SH-SY5Y (cell line): ENCODE results near the gene RGS11.

Experiments
- GATA2 ChIP-seq: IDR thresholded peaks from 2 replicates; pipeline ENCODE4 v1.6.1; 2011; ENCODE audit warnings: mild to moderate bottlenecking, low read depth, low read length
- GATA3 ChIP-seq: IDR thresholded peaks from 2 replicates; pipeline ENCODE4 v1.6.1; 2011; ENCODE audit warnings: low read depth, mild to moderate bottlenecking, low read length, moderate library complexity

Gene RGS11

DNA sequence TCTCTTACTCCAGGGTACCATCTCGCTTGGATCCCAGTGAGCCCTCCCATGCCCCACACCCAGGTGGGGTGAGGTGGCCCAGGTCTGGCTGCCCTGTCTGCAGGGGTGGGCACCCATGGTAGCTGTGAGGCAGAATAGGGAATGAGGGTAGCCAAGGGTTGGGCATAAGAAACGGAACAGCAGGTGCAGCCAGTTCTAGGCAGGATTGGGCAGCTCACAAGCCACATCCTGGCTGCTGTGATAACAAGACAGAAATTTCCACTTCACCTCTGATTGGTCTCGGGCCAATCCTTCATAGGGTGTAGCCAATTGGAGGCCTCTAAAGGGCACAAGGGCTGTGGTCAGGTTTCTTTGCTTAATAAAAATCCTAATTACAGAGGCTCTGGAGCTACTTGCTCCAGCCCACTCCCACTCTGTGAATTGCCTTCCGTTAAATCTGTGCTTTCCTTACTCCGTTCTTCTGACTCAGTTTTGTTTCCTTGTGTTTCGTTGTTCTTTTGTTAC lies 3.2 kb upstream of the RGS11 start:
- TF ChIP-seq GATA3 (no peak), GATA2 (no peak)

DNA sequence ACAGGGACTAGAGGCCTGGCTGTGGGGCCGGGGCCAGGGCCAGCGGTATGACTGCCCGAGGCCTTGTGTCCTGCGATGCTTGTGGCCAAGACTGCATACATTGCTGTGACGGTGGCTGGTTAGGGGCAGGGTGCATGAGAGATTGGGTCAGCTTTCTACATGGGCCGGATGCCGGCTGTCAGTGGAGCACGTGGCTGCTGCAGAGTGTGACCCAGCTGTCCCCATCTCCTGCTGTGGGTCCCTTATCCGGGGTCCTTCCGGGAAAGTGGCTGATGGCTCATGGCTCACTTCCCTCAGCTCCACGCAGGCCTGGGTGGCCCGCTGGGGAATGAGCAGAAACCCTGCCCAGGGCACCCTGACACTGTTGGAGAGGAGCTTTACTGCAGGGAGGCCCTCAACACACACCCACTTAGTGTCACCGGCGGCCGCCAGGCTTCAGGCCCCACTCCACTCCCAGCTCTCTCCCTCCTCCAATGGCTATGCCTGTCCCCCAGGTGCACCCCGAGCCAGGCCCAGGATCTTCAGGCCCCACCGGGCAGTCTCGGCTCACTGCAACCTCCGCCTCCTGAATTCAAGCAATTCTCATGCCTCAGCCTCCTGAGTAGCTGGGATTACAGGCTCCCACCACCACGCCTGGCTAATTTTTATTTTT lies 808 bp upstream of the RGS11 start:
- TF ChIP-seq GATA2 (no peak), GATA3 (no peak)

- TF ChIP-seq GATA3 (no peak), GATA2 (no peak)
Observed at GRCh38 chr16:275041-275641, 603 bp downstream of the RGS11 start.

DNA sequence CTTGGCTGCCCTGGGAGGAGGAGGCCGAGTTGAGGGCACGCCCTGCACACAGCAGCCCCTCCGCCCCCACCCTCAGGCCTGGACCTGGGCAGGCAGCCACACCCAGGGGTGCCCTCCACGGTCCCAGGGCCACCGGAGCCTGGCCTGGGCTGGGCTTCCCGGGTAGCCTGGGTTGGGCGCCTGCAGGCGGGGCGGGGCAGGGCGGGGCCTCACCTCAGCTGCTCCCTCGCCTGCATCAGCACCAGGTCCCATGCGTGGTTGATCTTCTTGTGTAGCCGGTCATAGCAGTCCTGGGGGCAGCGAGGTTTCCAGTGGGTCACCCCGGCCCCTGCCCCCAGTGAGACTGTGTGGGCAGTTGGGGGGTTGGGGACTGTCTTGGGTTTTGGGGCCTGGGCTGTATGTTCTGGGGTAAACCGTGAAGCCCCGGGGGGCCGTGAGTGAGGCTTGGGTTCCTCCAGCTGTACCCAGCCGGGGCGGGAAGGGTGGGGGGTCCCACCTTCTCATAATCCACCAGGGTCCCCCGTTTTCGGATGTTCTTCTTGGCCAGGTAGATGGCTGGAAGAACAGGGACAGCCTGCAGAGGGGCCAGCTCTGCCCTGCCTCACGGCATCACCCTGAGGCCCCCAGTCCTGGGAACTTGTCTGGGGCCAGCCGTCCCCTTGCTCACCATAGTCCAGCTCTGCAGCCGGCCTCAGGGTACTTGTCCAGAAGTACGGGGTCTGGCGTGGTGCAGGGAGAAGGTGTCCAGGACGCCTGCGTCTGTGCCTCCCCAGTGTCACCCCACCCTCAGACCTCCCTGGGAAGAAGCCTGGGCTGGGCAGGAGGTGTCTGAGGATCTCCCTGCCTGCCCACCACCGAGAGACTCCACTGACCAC lies 2.0 kb downstream of the RGS11 start:
- TF ChIP-seq GATA2 (no peak), GATA3 (no peak)

- TF ChIP-seq GATA2 (no peak), GATA3 (no peak)
Observed at GRCh38 chr16:272633-273546, 2.9 kb downstream of the RGS11 start.

DNA sequence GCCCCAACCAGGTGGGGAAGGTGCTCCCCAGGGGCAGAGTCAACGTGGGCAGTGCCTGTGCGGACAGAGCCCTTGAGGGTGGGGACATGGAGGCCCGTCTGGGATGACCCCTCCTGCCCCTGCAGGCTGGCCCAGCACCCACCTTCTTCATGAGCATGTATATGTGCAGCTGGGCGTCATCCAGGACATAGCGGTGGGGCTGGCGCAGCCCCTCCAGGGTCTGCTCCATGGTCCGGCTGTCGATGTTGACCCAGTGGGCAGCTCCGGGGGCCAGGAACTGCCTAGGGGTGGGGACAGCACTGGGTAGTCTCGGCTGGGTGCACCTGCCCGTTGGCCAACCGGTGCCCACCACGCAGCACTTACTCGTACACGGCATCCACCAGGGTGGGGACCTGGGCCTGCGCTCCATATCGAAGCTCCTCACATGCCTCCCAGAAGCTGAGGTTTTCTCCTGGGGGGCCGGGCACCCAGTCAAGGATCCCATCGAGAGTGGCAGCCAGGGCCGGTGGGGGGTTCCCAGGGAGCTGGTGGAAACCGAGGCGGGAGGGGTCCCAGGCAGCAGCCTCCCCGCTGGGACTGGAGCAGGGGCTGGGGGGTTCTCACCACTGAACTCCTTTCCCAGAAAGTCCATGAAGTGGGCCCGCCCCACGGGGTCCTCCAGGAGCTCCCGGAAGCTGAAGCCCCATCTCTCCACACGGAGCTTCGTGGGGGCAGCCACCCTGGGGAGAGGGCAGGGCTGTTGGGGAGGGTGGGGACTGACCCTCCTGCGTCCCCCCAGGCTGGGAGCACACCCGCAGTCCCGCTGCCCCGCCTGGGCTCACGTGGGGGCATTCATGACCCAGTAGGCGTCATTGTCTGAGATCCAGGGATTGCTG lies 5.1 kb downstream of the RGS11 start:
- TF ChIP-seq GATA3, result no peak
- no peak for TF ChIP-seq GATA2

DNA sequence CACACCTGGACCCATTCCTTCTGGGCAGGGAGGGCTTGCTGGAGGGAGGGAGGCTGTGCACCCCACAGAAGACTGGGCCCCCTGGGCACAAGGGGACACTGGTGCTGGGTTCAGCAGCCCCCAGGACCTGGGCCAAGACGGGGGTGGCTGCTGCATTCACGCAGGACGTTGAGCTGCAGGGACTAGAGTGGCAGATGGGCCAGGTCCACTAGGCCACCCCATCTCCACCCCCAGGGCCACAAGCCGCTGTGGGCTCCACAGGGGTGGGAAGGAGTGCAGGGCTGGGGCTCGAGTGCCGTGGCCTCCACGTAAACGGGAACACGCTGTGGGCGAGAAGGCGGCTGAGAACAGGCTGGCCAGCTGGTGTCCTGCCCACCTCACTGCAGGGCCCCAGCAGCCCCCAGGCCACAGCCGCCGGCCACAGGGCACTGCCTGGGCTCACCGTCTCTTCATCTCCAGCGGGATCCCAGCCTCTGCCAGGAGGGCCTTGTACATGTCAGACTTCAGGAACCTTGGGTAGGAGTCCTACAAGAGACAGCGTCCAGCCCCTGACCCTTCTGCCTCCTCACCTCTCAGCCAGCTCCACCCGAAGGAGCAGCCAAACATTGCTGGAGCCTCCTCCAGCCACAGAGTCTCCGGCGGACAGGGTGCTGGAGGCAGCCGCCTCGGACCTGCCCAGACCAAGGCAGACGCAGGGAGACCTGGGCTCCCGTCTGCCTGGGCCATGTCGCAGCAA lies 6.5 kb downstream of the RGS11 start:
- no peak for TF ChIP-seq GATA2
- TF ChIP-seq GATA3, result no peak

DNA sequence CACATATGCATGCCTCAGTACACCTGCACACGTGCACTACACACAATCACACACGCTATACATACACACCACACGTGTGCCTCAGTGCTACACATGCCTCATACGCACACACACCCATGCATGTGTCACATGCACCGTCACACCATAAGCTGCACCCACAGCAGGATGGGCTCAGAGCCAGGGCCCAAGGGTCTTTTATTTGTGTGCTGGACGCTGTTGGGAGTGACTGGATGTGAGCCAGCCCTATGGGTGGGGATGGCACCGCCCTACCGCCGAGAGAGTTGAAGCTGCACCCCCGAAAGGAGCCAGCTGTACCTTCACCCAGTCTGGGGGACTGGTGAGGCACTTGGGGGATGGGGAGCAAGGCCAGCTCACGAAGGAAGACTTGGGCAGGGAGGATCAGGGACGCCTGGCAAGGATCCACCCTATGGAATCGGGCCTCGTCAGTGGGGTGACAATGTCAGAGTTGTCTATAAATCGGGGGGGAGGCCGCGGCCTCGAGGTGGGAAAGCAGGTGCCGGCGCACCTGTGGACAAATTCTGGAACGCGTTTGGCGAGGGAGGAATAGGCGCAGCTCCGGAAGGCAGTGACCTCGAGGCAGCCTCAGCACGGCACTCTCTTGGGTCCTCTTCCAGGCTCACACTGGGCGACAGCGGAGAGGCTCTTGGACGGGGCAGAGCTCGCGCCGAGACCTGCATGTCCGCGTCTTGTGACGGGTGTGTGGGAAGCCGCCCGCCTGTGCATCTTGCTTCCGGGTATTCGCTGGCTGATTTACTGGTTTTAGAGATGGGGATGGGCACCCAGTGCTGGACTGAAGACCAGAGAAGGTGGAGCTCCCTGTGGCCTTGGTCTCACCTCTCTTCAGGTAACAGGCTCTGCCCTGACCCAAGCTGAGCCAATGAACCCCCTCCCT lies 7.3 kb downstream of the RGS11 start:
- no peak for TF ChIP-seq GATA3
- no peak for TF ChIP-seq GATA2

DNA sequence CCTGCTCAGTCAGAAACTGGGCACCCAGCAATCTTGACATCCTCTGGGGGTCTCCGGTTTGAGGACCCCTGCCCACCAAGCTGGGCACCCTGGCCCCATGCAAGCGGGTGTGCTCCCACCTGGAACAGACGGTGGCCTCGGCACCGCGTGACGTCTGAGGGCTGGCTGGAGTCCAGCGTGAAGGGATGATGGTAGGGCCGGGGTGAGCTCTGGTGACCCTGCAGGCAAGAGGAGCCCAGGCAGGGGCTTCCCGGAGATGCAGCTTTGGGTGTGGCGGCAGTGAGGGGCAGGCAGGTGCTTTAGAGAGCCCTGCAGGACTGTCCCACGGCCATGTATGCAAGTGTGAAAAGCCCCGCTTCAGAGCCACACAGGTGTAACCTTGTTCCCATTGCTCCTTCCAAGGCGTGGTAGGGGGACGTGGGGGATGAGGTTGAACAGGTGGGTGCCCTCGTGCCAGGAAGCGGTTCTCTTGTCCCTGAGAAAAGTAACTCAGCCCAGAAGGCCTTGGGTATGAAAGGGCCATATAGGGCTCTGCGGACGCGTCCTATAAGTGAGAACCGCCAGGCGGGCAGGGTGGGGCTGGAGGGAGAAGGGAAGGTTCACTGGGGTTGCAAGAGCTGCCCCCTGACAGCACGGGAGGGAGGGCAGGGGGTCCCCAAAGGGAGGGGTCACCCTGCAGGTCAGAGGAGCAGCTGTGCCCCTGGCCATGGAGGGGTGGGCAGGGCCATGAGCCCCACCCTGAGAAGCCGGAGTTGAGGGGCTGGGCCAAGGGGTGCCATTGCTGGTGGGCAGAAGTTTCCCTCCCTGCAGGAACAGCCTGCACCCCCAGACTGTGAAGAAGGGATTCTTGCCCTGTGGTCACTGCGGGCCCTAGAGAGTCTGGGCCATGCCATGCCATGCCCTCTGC lies 9.2 kb downstream of the RGS11 start:
- TF ChIP-seq GATA2 (no peak), GATA3 (no peak)

DNA sequence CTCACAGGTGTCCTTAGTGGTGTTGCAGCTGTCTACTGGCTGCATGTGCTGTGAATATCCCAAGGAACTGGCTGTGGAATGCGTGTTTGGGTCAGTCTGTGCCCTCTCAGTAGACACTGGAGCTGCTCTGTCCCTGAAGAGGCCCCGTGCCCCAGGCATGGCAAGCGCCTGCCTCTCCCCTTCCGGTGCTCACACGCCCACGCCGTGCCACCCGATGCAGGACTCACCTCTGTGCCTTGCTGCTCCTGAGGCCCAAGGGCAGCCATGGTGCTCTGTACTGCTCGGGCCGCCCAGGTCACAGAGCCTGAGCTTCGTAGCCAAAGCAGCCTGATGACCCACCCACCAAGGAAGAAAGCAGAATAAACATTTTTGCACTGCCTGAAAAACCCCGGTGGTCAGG lies 10.0 kb downstream of the RGS11 start:
- TF ChIP-seq GATA3 (no peak), GATA2 (no peak)
